ENCODE measurements around the gene IQSEC1. TPM values are rescaled to one million over a fixed set of nuclear protein-coding genes. Genes with fewer than 3 reads are reported as not detected.

The IQSEC1 gene
- total RNA-seq, 2 donors from 2014 or later = 31.2 to 53.5 TPM

- Mint-ChIP-seq H3K27me3 (ENCODE audit: low read depth) (no peaks in the 10 kb centered on the region), H3K4me1 (ENCODE audit: low read depth) (peaks cover 11% of the 10 kb centered on the region), H3K36me3 (ENCODE audit: insufficient read depth in 2 of 2) (no peaks in the 10 kb centered on the region), H3K9me3 (no peaks in the 10 kb centered on the region), H3K4me3 (no peak overlapping the region), H3K27ac (no peak overlapping the region)
- DNase-seq = no peak
- no peak for ATAC-seq (replicated peaks in 1 of 2)
These were observed 39.5 kb upstream of the IQSEC1 start for GRCh38 chr3:13112521-13113345.

DNA sequence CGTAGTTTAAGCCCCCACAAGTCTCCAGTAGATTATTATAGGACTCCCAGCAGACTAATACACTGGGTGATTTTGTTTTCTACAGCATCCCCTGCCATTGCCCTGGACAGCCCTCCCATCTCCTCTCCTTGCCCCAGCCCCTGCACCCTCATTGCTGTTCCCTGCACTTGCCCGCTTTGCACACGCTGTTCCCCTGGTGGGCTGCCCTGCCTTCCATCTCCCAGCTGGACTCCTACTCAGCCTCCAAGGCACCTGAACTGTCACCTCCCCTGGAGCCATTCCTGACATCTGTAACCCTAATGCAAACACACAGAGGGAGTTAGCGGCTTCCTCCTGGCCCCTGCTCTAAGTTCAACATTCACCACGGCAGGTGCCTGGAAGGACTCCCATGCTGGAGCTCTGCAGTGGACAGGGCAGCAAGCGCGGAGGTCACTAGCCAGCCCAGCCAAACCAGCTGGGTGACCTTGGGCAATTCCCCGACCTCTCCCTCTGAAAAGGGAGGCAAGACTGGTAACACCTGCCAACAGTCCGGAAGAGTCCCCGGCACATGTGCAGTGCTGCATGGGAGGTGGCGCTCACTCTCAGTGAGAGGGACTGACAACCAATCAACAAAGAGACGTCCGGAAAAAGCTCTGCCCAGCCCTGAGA is 38.8 kb upstream of the IQSEC1 start:
- Mint-ChIP-seq H3K4me1 (ENCODE audit: low read depth) (peaks cover 11% of the 10 kb centered on the region), H3K27me3 (ENCODE audit: low read depth) (no peaks in the 10 kb centered on the region), H3K36me3 (ENCODE audit: insufficient read depth in 2 of 2) (no peaks in the 10 kb centered on the region), H3K27ac (no peak overlapping the region), H3K9me3 (no peaks in the 10 kb centered on the region), H3K4me3 (no peak overlapping the region)
- no peak for ATAC-seq (replicated peaks in 1 of 2)
- no peak for DNase-seq

GRCh38 chr3:13111173-13111872 is 38.1 kb upstream of the IQSEC1 start:
- Mint-ChIP-seq H3K27me3 (ENCODE audit: low read depth) (no peaks in the 10 kb centered on the region), H3K36me3 (ENCODE audit: insufficient read depth in 2 of 2) (no peaks in the 10 kb centered on the region), H3K9me3 (no peaks in the 10 kb centered on the region), H3K4me1 (ENCODE audit: low read depth) (peaks cover 11% of the 10 kb centered on the region), H3K4me3 (no peak overlapping the region), H3K27ac (no peak overlapping the region)
- ATAC-seq (replicated peaks in 1 of 2) (peak in 1 of 2 donors; percentile 28), DNase-seq (no peak)

GRCh38 chr3:13110678-13111116 is 37.5 kb upstream of the IQSEC1 start:
- H3K27me3 Mint-ChIP-seq (ENCODE audit: low read depth) = no peaks in the 10 kb centered on the region
- peak; percentile 15 to 23 for DNase-seq
- H3K9me3 Mint-ChIP-seq = no peaks in the 10 kb centered on the region
- ATAC-seq (replicated peaks in 1 of 2) = peak; percentile 75
- H3K27ac Mint-ChIP-seq = no peak overlapping the region
- no peaks in the 10 kb centered on the region for H3K36me3 Mint-ChIP-seq (ENCODE audit: insufficient read depth in 2 of 2)
- peaks cover 11% of the 10 kb centered on the region for H3K4me1 Mint-ChIP-seq (ENCODE audit: low read depth)
- peak overlapping the region in 1 of 2 donors; percentile 24 for H3K4me3 Mint-ChIP-seq

GRCh38 chr3:13109516-13109915 is 36.3 kb upstream of the IQSEC1 start:
- H3K4me1 Mint-ChIP-seq (ENCODE audit: low read depth) = peaks cover 11% of the 10 kb centered on the region
- no peaks in the 10 kb centered on the region for H3K9me3 Mint-ChIP-seq
- no peak overlapping the region for H3K27ac Mint-ChIP-seq
- DNase-seq = no peak
- no peak overlapping the region for H3K4me3 Mint-ChIP-seq
- no peak for ATAC-seq (replicated peaks in 1 of 2)
- no peaks in the 10 kb centered on the region for H3K27me3 Mint-ChIP-seq (ENCODE audit: low read depth)
- no peaks in the 10 kb centered on the region for H3K36me3 Mint-ChIP-seq (ENCODE audit: insufficient read depth in 2 of 2)

DNA sequence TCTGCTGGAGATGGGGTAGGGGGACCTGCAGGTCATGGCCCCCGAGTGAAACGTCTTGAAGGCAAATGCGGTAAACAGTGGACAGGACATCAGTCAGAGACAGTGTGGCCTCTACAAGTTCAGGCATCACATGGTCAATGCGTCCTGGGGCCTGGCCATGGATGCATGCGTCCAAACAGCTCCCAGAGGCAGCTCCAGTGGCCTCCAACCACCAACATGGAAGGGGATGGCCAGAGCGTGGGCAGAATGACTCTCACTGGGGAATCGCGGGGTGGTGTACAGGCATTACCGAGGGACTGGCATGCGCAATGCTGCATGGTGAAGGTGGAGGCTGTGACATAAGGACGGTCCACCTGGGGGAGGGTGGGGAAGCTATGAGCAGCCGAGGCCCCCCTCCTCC is 35.6 kb upstream of the IQSEC1 start:
- Mint-ChIP-seq H3K4me1 (ENCODE audit: low read depth) (peaks cover 11% of the 10 kb centered on the region), H3K4me3 (no peak overlapping the region), H3K9me3 (no peaks in the 10 kb centered on the region), H3K36me3 (ENCODE audit: insufficient read depth in 2 of 2) (no peaks in the 10 kb centered on the region), H3K27me3 (ENCODE audit: low read depth) (no peaks in the 10 kb centered on the region), H3K27ac (no peak overlapping the region)
- DNase-seq (no peak), ATAC-seq (replicated peaks in 1 of 2) (no peak)

DNA sequence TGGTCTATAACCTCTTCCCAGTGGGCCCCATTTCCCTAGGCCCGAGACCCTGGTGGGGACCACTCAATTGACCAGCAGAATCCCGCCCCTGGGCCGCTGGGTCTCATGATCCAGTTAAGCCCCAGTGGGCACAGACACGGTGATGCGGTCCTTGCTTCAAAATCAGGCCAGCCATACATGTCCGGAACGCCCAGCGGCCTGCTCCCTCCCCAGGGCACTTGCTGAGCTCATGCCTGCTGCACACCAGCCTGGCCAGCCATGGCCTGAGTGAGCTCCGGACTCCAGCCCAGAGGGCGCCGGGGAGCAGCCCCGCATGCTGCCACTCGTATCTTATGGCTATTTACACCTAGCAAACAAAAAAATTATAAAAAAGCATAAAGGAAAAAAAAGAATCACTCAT is 34.4 kb upstream of the IQSEC1 start:
- Mint-ChIP-seq H3K27me3 (ENCODE audit: low read depth) (no peaks in the 10 kb centered on the region), H3K4me1 (ENCODE audit: low read depth) (peaks cover 11% of the 10 kb centered on the region), H3K27ac (no peak overlapping the region), H3K36me3 (ENCODE audit: insufficient read depth in 2 of 2) (no peaks in the 10 kb centered on the region), H3K4me3 (no peak overlapping the region), H3K9me3 (no peaks in the 10 kb centered on the region)
- no peak for ATAC-seq (replicated peaks in 1 of 2)
- DNase-seq = no peak

GRCh38 chr3:13106308-13107001 is 33.2 kb upstream of the IQSEC1 start:
- Mint-ChIP-seq H3K36me3 (ENCODE audit: insufficient read depth in 2 of 2) (no peaks in the 10 kb centered on the region), H3K4me1 (ENCODE audit: low read depth) (peaks cover 11% of the 10 kb centered on the region), H3K27ac (no peak overlapping the region), H3K4me3 (no peak overlapping the region), H3K9me3 (no peaks in the 10 kb centered on the region), H3K27me3 (ENCODE audit: low read depth) (no peaks in the 10 kb centered on the region)
- DNase-seq (no peak), ATAC-seq (replicated peaks in 1 of 2) (no peak)

- H3K27me3 Mint-ChIP-seq (ENCODE audit: low read depth) = no peaks in the 10 kb centered on the region
- H3K27ac Mint-ChIP-seq = no peak overlapping the region
- H3K4me1 Mint-ChIP-seq (ENCODE audit: low read depth) = peaks cover 5% of the 10 kb centered on the region
- no peaks in the 10 kb centered on the region for H3K9me3 Mint-ChIP-seq
- no peak overlapping the region for H3K4me3 Mint-ChIP-seq
- no peaks in the 10 kb centered on the region for H3K36me3 Mint-ChIP-seq (ENCODE audit: insufficient read depth in 2 of 2)
- no peak for ATAC-seq (replicated peaks in 1 of 2)
- DNase-seq = no peak
These were observed 32.6 kb upstream of the IQSEC1 start for GRCh38 chr3:13105896-13106250.

- ATAC-seq (replicated peaks in 1 of 2) = no peak
- H3K4me3 Mint-ChIP-seq = no peak overlapping the region
- H3K4me1 Mint-ChIP-seq (ENCODE audit: low read depth) = no peaks in the 10 kb centered on the region
- no peaks in the 10 kb centered on the region for H3K36me3 Mint-ChIP-seq (ENCODE audit: insufficient read depth in 2 of 2)
- H3K27ac Mint-ChIP-seq = no peak overlapping the region
- H3K27me3 Mint-ChIP-seq (ENCODE audit: low read depth) = no peaks in the 10 kb centered on the region
- DNase-seq = no peak
- H3K9me3 Mint-ChIP-seq = no peaks in the 10 kb centered on the region
These were observed 32.1 kb upstream of the IQSEC1 start for GRCh38 chr3:13105181-13105895.

- Mint-ChIP-seq H3K4me1 (ENCODE audit: low read depth) (no peaks in the 10 kb centered on the region), H3K27ac (no peak overlapping the region), H3K4me3 (no peak overlapping the region), H3K9me3 (no peaks in the 10 kb centered on the region), H3K27me3 (ENCODE audit: low read depth) (no peaks in the 10 kb centered on the region), H3K36me3 (ENCODE audit: insufficient read depth in 2 of 2) (no peaks in the 10 kb centered on the region)
- ATAC-seq (replicated peaks in 1 of 2) (no peak), DNase-seq (no peak)
These were observed 31.3 kb upstream of the IQSEC1 start for GRCh38 chr3:13104511-13104910.

DNA sequence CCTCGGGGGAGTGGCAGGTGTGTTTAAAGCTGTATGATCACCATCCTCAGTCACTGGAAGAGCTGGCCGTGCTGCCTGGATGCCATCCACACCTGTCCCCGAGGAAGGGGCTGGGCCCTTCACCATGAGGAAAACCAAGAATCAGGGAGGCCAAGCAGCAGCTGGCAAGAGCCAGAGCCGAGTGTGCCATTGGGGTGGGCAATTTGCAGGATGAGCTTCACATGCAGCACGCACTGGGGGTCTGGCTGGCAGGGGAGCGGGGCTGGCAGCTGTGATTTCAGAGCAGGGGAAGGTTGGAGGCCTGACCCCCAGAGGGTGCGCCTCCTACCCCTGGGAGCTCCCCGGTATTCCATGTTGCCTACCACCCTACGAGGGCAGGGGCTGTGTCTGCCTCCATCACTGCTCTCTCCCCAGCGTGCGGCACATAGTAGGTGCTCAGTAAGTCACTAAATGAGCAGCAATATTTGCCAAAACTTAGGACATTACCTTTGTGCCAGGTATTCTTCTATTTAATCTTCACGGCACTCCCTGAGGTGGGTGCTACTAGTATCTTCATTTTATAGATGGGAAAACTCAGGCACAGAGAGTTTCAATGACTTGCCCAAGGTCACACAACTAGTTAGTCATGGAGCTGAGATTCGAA is 30.3 kb upstream of the IQSEC1 start:
- H3K4me1 Mint-ChIP-seq (ENCODE audit: low read depth) = no peaks in the 10 kb centered on the region
- H3K9me3 Mint-ChIP-seq = no peaks in the 10 kb centered on the region
- H3K36me3 Mint-ChIP-seq (ENCODE audit: insufficient read depth in 2 of 2) = no peaks in the 10 kb centered on the region
- no peak overlapping the region for H3K27ac Mint-ChIP-seq
- no peaks in the 10 kb centered on the region for H3K27me3 Mint-ChIP-seq (ENCODE audit: low read depth)
- no peak overlapping the region for H3K4me3 Mint-ChIP-seq
- DNase-seq (no peak), ATAC-seq (replicated peaks in 1 of 2) (no peak)

Measured in activated T-cell treated with anti-CD3 and anti-CD28 coated beads, Interleukin-2, amount 50 U/mL, for 72 hours (primary cell).